Thoracic aorta (tissue), 2 donors: ENCODE results near the gene REX1BD. TPM values are rescaled to one million over a fixed set of nuclear protein-coding genes. Genes with fewer than 3 reads are reported as not detected.

Source experiments
- ATAC-seq: fragments of 150-250 bp; one replicate; pipeline ENCODE4 v1.8.0; 2017; ENCODE audit warnings: low read depth; ENCODE audit not compliant: insufficient number of reproducible peaks, low FRiP score
- DNase-seq: peaks from one replicate; pipeline ENCODE4 v3.0.0-alpha.2; 2020; ENCODE audit warnings: low spot score
- H3K27ac ChIP-seq, 2 donors: fragments of 200-600 bp; sonication (generic); 1 replicate in 1 of 2; 2 replicates in 1 of 2; pipeline ENCODE4 v1.5.1; 2016; ENCODE audit warnings: mild to moderate bottlenecking in 2 of 2, moderate library complexity in 2 of 2
- H3K27me3 ChIP-seq: fragments of 200-600 bp; sonication (generic); replicated peaks from 2 replicates; pipeline ENCODE4 v1.6.0; 2016; ENCODE audit warnings: mild to moderate bottlenecking; ENCODE audit not compliant: insufficient read depth
- H3K36me3 ChIP-seq: fragments of 200-600 bp; sonication (generic); one replicate; pipeline ENCODE4 v1.5.1; 2016
- H3K4me1 ChIP-seq, 2 donors: fragments of 200-600 bp; sonication (generic); 1 replicate in 1 of 2; 2 replicates in 1 of 2; pipeline versions ENCODE4 v1.5.1 to v1.6.0; 2016; ENCODE audit warnings: low read depth in 2 of 2, mild to moderate bottlenecking in 1 of 2; ENCODE audit not compliant: control insufficient read depth in 1 of 2
- H3K4me3 ChIP-seq: fragments of 200-600 bp; sonication (generic); 2 replicates; pipeline ENCODE4 v1.5.1; 2016; ENCODE audit warnings: mild to moderate bottlenecking
- H3K9me3 ChIP-seq: fragments of 200-600 bp; sonication (generic); 2 replicates; pipeline ENCODE4 v1.5.1; 2016
- CTCF ChIP-seq: fragments of 200-600 bp; sonication (generic); IDR thresholded peaks from one replicate; pipeline ENCODE4 v1.5.1; 2019; ENCODE audit warnings: antibody characterized with exemption
- total RNA-seq, 2 donors: library from RNA; depleted of rRNA; stranded (reverse); fragments of >200 nt; gene quantifications; one replicate each; pipeline versions ENCODE4 v1.1.0 to v1.2.3, GENCODE V29; 2016

Gene REX1BD
- total RNA-seq, 2 donors from 2014 or later, result 36.3 to 66.6 TPM

DNA sequence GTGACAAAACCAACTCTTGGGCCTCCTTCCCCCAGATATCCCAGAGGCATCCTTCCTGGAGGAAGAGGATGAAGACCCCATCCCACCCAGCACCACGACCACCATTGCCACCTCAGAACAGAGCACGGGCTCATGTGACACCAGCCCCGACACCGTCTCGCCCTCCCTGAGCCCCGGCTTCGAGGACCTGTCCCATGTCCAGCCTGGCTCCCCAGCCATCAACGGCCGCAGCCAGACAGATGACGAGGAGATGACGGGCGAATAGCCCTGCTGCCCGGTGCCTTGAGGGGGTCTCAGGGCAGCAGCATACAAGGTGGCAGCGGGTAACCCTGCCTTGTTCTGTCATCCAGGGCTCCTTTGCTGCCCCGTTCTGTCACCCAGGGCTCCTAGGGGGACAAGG, 20.2 kb upstream of the REX1BD start:
- H3K9me3 ChIP-seq, result no peaks in the 10 kb centered on the region
- H3K4me3 ChIP-seq, result no peak overlapping the region
- peaks cover 11 to 22% of the 10 kb centered on the region in 2 donors for H3K4me1 ChIP-seq
- peaks cover 50% of the 10 kb centered on the region for H3K36me3 ChIP-seq
- no peak for TF ChIP-seq CTCF
- no peak for ATAC-seq
- peak overlapping the region; percentile 50 to 53 for H3K27ac ChIP-seq
- no peaks in the 10 kb centered on the region for H3K27me3 ChIP-seq
- DNase-seq, result no peak

GRCh38 chr19:18571564-18572344, 16.8 kb upstream of the REX1BD start, which contains the start of gene UBA52:
TSS of gene UBA52 (plus strand) at chr19:18571857. CDS start at chr19:18573301, 1,444 bp downstream.
- no peak for TF ChIP-seq CTCF
- ATAC-seq (peak; percentile 87), DNase-seq (peak; percentile 93)
- peak within 1 kb of the TSS; percentile 95 for H3K4me3 ChIP-seq
- peaks cover 57% of the 10 kb centered on the region for H3K36me3 ChIP-seq
- peak within 1 kb of the TSS; percentile 89 for H3K27ac ChIP-seq
- no peaks in the 10 kb centered on the region for H3K9me3 ChIP-seq
- H3K4me1 ChIP-seq, result peaks cover 13 to 23% of the 10 kb centered on the region in 2 donors
- H3K27me3 ChIP-seq, result no peaks in the 10 kb centered on the region

GRCh38 chr19:18574691-18575291, 13.8 kb upstream of the REX1BD start:
- Histone ChIP-seq H3K27ac (no peak overlapping the region), H3K4me1 (peaks cover 13 to 23% of the 10 kb centered on the region in 2 donors), H3K36me3 (peaks cover 36% of the 10 kb centered on the region), H3K27me3 (no peaks in the 10 kb centered on the region), H3K9me3 (no peaks in the 10 kb centered on the region), H3K4me3 (no peak overlapping the region)
- no peak for DNase-seq
- no peak for TF ChIP-seq CTCF
- ATAC-seq, result no peak

DNA sequence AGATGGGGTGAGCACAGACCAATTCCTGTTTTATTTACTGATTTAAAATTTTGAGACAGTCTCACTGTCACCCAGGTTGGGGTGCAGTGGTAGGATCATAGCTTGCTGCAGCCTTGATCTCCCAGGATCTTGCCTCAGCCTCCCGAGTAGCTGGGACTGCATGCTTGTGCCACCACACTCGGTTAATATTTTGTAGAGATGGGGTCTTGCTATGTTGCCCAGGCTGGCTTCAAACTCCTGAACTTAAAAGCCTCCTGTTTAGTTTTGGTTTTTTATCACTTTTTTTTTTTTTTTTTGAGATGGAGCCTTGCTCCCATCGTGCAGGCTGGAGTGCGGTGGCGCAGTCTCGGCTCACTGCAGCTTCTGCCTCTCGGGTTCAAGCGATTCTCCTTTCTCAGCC, 12.2 kb upstream of the REX1BD start:
- ATAC-seq (no peak), DNase-seq (no peak)
- Histone ChIP-seq H3K27me3 (no peaks in the 10 kb centered on the region), H3K4me3 (no peak overlapping the region), H3K9me3 (no peaks in the 10 kb centered on the region), H3K36me3 (peaks cover 36% of the 10 kb centered on the region), H3K4me1 (peaks cover 13 to 18% of the 10 kb centered on the region in 2 donors), H3K27ac (no peak overlapping the region)
- no peak for TF ChIP-seq CTCF

DNA sequence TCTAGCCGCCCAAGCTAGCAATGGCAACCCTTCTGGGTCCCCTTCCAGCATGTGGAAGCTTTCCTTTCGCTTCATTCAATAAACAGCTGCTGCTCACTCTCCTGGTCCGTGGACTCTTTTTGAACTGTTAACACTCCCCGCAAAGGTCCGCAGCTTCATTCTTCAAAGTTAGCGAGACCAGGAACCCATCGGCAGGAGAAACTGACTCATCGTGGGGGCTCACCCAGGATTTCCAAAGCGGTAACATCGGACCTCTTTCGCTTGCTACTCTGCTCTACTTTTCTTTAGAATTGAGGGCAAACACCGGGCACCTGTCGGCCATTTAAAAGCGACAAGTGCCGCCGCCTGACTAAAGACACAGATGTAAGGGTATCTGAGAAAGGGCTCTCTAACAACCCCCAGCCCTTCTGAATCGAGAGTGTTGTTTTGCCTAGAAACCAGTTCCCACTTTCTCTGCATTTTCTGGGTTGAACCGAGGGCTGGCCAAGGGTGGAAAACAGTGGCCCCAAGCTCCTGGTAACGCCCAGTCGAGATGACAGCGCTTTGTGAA, 11.2 kb upstream of the REX1BD start:
- H3K36me3 ChIP-seq, result peaks cover 36% of the 10 kb centered on the region

More for the DNA sequence above, 11.2 kb upstream of the REX1BD start:
- ATAC-seq (no peak), DNase-seq (no peak)
- no peak overlapping the region for H3K4me3 ChIP-seq
- peaks cover 11 to 14% of the 10 kb centered on the region in 2 donors for H3K4me1 ChIP-seq
- TF ChIP-seq CTCF, result no peak
- no peaks in the 10 kb centered on the region for H3K27me3 ChIP-seq
- H3K9me3 ChIP-seq, result no peaks in the 10 kb centered on the region
- H3K27ac ChIP-seq, result no peak overlapping the region
